DLD1 (cell line): ENCODE data around the gene MUS81.
"Not testable (repeated sequence)": the region's sequence is repeated elsewhere in the genome, so short reads cannot be mapped to it uniquely, and the experiment has no call there.

Source experiments
- in situ Hi-C: cut with HindIII; loops from 2 replicates; pipeline ENCODE4 v1.10.0; 2017; ENCODE audit warnings: low sequenced_read_pairs

MUS81 gene

GRCh38 chr11:65860278-65861164, at the start of gene MUS81:
MUS81 (plus strand) TSS chr11:65860433; CDS start chr11:65860754, 321 bp downstream.
- in situ Hi-C loops = no loop called here

- in situ Hi-C loops = loop anchor here (10.0 kb wide), 1 partner anchor 47 kb away; no protein-coding TSS in a partner anchor
Measured at GRCh38 chr11:65811764-65812475, 48.3 kb upstream of the MUS81 start.

GRCh38 chr11:65814131-65814985, 45.9 kb upstream of the MUS81 start:
- in situ Hi-C loops = loop anchor here (10.0 kb wide), 1 partner anchor 50 kb away; no protein-coding TSS in a partner anchor

GRCh38 chr11:65814986-65815565, 45.2 kb upstream of the MUS81 start:
- in situ Hi-C loops = loop anchor here (10.0 kb wide), 1 partner anchor 50 kb away; no protein-coding TSS in a partner anchor

- in situ Hi-C loops = loop anchor here (10.0 kb wide), 1 partner anchor 52 kb away; no protein-coding TSS in a partner anchor
Measured at GRCh38 chr11:65816696-65817095, 43.5 kb upstream of the MUS81 start.

GRCh38 chr11:65817312-65817834, 42.9 kb upstream of the MUS81 start:
- in situ Hi-C loops = loop anchor here (10.0 kb wide), 1 partner anchor 53 kb away; no protein-coding TSS in a partner anchor

GRCh38 chr11:65817835-65818680, 42.2 kb upstream of the MUS81 start:
- in situ Hi-C loops = loop anchor here (10.0 kb wide), 1 partner anchor 53 kb away; no protein-coding TSS in a partner anchor

- in situ Hi-C loops = no loop called here
Measured at GRCh38 chr11:65821107-65821506, 39.1 kb upstream of the MUS81 start.

- in situ Hi-C loops = no loop called here
Measured at GRCh38 chr11:65822776-65823528, 37.3 kb upstream of the MUS81 start.

- in situ Hi-C loops = no loop called here
Measured at GRCh38 chr11:65826984-65827735, 33.1 kb upstream of the MUS81 start.

GRCh38 chr11:65829459-65829858, 30.8 kb upstream of the MUS81 start:
- in situ Hi-C loops = no loop called here

GRCh38 chr11:65832231-65832630, 28.0 kb upstream of the MUS81 start:
- in situ Hi-C loops = not testable (repeated sequence)

GRCh38 chr11:65833297-65834030, 26.8 kb upstream of the MUS81 start, which contains the start of gene SNX32:
SNX32 (plus strand) TSS chr11:65833963; CDS start chr11:65834066, 103 bp downstream.
- in situ Hi-C loops = no loop called here

- in situ Hi-C loops = no loop called here
Measured at GRCh38 chr11:65834202-65834601, 26.0 kb upstream of the MUS81 start.

GRCh38 chr11:65842144-65842543, 18.1 kb upstream of the MUS81 start:
- in situ Hi-C loops = no loop called here

- in situ Hi-C loops = no loop called here
Measured at GRCh38 chr11:65843811-65844210, 16.4 kb upstream of the MUS81 start.
